Spleen (tissue), 7 donors: ENCODE results near the gene RTL1.

Source experiments
- CTCF ChIP-seq, 11 experiments: fragments of 200-600 bp in 7 of 11; fragments of 450-650 bp in 4 of 11; sonication (generic) in 4 of 11; IDR thresholded peaks in 8 of 11; conservative IDR thresholded peaks in 3 of 11; 1 replicate in 7 of 11; 2 replicates in 4 of 11; pipeline versions ENCODE4 v1.4.0 to v1.8.0; 2016 to 2021; ENCODE audit warnings: antibody characterized with exemption in 11 of 11, inconsistent platforms in 4 of 11, mild to moderate bottlenecking in 1 of 11
- POLR2A ChIP-seq, 3 donors: fragments of 450-650 bp; IDR thresholded peaks; one replicate each; pipeline ENCODE4 v1.5.1; 2017; ENCODE audit warnings: antibody characterized with exemption in 3 of 3, mild to moderate bottlenecking in 1 of 3
- POLR2AphosphoS5 ChIP-seq, 3 donors: sonication (generic); formaldehyde crosslinking; IDR thresholded peaks; one replicate each; pipeline ENCODE4 v1.5.1; 2017; ENCODE audit warnings: antibody characterized with exemption in 3 of 3
- donor health status: DM: no; HTN: no; CAD: no; lungs with moderate emphysema.
- donor health status: DM: no; HTN: no; CAD: no.
- donor health status: DM: no; HTN: no; CAD: no.

- TF ChIP-seq POLR2A (IDR thresholded peaks at IDR 0.05) (no peak), POLR2AphosphoS5 (IDR thresholded peaks at IDR 0.05) (no peak), CTCF (IDR thresholded peaks at IDR 0.05 in 8 of 11, conservative IDR thresholded peaks at IDR 0.05 in 3 of 11) (no peak)
Measured at GRCh38 chr14:100859781-100860180, 43.7 kb downstream of the RTL1 start.
